ENCODE data around the gene GCNT3.

- TF ChIP-seq EZH2 (IDR thresholded peaks at IDR 0.05): no peak
- TF ChIP-seq CTCF (IDR thresholded peaks at IDR 0.05): no peak
- TF ChIP-seq EZH2phosphoT487 (IDR thresholded peaks at IDR 0.05): no peak
Observed at GRCh38 chr15:59644756-59645155, 33.2 kb downstream of the GCNT3 start.
